AML-193 (cell line): ENCODE data around the gene HK1.
"Not testable (repeated sequence)": the region's sequence is repeated elsewhere in the genome, so short reads cannot be mapped to it uniquely, and the experiment has no call there.

Experiments
- DNase-seq, 2 experiments: peaks; one replicate each; lab custom pipeline; 2025; lab: John Stamatoyannopoulos, UW

HK1 gene

DNA sequence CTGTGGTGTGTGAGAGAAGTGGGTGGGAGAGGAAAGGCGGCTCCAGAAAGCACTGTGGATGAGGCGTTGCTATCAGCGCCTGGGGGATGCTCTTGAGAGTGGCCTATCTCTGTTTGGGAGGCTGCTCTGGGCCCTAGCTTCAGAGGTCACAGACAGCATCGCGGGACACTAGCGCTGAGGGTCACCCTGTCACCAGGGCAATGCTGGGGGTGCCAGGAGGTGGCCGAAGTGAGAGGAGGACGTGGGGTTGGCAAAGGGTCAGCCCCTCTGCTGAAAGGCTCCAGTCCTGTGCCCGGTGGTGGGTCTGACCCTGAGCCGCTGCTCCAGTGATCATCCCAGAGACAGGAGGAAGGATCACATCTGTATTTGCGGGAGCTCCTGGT, 141.4 kb downstream of the HK1 start:
- no peak for DNase-seq

DNA sequence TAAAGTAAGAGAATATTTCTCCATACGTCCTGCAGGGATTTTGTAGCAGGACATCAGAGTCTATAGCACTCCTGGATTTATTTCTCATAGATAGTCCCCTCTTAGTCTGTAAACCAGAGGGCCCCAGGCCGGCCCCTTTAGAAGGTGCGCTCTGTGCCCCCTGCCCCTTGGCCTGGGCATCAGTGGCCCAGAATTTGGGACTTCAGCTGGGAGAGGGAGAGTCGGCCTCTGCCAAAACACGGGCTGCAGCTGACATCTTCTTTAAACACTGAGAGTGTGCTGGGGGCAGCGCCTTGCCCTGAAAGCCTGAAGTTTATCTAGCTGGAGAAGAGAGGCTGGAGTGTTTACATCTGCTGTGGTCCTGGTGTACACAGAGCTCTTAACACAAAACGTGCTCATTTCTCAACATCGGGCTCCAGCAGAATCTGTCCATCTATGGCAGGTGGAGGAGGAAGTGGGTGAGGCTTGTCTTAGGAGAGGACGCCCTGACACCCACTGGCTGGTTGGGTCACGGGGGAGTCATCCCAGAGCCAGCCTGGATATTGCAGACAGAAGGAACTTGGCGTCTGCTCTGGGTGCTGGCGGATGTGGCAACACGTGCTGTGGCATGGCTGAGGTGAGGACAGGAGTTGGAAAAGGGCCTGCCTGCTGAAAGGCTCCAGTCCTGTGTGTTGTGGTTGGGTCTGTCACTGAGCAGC, 143.5 kb downstream of the HK1 start:
- no peak for DNase-seq

DNA sequence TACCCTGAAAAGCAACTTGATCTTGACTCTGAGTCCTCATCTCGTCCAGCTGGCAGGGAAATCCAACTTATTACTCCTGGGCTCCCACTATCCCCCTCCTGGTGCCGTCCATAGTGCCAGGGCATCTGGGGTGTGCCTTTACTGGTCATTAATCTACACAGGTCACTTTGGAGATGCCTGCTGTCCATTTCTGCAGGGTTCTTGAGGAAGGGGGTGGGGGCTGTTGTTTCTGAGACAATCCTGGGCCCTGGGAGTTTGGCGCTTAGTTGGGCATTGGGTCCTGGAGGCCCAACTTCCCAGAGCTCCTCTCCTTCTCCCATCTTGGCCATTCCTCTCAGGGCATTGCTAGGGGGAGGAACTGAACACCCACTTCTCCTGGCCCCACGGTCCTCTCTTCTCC, 144.4 kb downstream of the HK1 start:
- no peak for DNase-seq

DNA sequence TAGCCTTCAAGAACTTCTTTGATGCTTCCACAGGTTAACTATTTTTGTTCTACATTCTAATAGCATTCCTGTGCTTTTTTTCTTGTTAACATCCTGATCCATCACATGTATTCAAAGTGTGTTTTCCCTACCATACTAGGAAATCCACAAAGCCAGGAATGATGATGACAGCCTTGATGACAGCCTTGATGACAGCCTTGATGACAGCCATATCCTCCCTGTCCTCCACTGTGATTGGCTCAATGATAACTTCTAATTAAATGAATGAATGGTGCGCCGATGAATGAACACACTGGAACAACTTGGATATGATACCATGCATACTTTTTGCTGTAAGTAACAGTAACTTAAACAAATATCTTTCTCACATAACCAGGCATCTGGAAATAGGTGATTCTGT, 146.7 kb downstream of the HK1 start:
- DNase-seq = no peak

DNA sequence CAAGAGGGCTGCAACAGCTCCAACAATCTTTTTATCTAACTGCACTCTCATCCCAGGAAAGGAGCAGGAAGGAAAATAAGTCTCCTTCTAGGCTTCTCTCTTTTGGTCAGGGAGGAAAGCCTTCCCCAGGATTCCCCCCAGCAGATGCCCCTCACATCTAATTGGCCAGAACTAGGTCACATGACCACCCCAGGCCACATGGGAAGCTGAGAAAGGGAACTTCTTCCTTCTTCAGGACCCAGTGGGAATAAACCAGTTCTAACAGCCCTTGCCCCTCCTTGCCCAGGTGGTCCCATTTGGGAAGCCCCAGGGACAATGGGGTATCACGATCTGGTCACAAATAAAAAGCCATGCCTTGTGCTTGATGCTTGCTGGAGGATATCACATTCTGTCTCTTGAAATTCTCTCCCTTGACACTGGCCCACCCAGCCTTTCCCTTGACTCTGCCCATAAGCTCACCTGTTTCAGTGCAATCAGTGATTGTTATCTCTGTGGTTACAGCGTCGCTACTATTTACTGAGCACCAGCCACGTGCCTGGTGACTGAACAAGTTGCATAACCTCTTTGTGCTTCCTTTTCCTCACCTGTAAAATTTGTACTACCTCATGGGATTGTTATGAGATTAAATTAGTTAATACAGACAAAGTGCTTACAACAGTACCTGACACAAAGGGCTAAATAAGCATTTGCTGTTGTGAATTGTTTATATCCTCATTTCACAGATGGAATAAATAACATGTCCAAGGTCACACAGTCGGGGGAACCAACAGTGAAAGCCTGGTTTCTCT, 147.4 kb downstream of the HK1 start:
- DNase-seq = no peak

DNA sequence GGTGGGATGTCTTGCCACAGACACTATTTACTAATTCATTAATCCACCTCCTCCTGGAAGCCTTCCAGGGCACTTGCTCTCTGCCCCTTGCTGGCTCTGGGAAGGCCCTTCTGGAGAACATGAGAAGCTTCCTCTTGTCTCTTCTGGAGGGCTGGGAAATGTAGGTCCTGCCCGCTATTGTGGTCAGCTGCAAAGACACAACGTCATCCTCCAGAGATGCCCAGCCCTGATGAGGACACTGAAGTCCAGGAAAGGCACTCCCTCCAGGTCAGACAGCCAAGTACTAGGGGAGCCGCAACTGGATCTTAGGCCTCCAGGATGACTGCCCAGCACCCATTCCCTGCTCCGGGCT, 148.1 kb downstream of the HK1 start:
- DNase-seq = no peak

DNA sequence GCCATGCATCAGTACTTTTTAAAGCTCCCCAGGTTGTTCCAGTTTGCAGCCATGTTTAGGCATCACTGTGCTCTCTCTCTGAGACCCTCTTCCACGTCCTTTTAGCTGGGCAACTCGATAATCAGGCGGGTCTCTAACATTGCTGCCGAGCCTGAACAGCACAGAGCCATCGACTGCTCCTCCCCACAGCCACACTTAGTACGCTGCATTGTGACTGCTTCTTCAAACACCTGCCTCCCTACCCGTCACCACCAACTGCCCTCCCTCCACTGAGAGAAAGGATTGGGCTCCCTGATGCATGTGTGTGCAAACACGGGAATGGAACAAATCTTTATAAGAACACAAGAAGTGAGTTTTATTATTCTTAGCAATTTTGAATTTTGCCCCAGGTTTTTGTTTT, 149.9 kb downstream of the HK1 start:
- no peak for DNase-seq

DNA sequence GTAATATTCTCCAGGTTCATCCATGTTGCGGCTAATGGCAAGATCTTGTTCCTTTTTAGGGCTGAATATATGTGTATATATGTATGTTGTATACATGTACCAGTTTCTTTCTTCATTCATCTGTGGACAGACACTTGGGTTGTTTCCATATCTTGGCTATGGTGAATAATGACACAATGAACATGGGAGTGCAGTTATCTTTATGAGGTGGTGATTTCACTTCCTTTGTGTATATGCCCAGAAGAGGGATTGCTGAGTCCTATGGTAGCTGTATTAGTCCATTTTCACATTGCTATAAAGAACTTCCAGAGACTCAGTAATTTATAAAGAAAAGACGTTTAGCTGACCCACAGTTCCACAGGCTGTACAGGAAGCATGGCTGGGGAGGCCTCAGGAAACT, 155.9 kb downstream of the HK1 start:
- DNase-seq = no peak

DNA sequence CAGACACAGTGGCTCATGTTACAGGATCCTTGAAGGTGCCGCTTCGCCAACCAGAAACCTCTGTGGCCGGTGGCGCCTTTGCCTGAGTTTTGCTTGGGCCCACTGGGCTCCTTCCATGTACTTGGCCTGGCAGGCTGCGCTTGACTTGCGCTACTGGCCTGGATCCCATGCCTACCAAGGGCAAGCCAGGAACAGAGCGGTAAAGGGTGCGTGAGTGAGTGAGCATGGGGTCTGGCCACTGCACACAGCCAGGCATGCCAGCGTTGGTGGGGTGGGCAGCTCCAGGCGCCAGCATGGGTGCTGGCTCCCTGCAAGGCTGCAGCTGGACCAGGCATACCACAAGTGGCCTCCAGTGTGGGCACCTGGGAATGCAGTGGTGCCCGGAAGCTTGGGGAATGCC, 156.6 kb downstream of the HK1 start:
- DNase-seq = no peak

DNA sequence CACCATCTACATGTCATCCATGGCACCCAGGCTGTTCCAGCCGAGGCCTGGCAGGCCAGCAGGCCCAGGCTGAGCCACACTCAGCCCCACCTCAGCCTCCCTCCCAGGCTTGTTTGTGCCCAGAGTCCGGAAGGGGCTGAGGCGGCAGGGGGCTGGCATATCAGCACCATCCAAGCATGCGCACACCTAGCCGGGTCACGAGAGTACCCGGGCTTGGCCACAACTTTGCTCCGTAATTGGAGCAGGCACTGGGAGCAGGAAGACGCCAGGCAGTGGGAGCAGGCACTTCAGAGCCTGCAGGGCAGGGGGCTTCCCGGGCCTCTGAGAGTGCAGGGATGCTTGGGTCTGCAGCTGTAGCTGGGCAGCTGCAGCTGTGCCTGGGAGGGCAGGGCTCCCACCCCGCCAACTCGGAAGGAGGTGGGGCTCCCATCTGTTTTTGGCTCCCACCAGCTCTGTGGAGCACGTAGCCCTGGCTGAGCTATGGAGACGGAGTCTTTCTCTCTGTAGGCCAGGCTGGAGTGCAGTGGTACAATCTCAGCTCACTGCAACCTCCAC, 157.7 kb downstream of the HK1 start:
- DNase-seq = no peak

DNA sequence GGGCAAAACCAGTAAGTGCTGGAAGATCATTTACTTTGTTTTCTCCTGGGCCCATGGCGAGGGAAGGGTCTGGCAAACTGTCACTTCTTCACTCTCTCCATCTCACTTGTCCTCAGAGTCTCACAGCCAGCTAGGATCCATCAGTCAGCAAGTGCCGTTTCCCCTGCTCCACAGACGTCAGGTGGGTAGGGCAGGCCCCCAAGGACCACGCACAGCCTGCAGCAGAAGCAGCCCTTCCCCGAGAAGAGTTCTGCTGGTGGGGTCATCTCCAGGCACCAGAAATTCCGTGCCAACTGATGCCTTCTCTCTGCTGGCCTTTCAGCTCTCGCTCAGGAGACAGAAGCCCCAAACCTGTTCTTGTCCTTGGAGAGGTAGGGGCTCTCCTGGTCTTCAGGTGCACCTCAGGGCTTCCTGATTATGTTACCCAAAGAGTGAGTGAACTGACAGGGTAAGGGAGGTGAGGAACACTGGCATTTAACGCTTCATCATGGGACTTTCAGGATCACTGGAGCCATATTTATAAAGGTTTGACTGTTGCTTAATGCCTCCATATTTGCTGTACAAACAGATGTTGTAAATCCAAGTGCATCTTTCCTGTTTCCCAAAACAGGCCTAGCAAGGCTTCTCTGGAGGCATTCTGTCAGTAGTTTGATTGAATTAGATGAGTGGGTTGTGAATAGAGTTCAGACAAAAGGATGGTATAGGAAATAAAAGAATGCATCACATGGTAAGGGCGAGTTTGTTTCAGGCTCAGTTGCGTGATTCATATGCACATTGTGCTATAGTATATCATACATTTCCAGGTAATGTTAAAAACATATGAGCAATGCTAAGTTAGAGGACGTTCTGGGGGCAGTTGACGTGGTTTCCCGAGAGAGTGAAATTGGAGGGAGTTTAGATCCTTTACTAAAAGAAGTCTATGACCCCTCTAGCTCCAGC, 159.3 kb downstream of the HK1 start:
- no peak for DNase-seq

DNA sequence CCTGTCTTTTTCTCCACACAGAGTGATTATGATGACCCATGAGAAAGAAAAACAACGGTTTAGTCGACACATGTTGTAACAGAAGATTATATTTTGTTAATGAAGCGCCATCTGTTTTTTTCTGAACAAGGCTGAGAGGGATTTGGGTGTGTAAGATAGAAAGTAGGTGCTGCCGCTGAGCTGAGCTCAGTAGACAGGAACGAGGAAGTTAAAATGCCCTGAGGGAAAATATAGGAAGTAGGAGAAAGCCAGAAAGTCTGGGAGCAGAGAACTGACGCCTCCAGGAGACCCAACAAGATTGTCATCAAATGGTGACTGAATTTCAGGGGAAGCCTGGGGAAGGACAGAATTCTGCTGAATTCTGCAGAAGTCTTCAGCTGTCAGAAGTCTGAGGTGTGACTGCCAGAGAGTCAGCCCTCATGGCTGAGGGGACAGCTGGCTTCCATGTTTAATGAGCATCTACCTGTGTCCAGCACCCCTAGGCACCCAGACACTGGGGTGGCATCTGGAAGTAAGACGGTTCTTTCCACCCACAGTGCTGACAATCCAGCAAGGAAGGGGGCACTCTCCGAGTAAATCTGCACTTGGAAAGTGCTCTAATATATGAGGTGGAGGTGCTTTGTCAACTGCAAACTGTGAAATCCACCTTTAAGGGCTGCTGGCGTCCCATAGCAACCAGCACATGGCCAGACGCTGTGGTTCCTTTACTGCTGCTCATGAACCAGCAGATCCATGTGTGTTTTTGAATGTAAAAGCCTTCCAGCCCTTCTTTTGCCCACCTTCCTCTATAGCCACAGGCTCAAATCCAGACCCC, 160.4 kb downstream of the HK1 start:
- DNase-seq = peak in 1 of 2 experiments; percentile 28

DNA sequence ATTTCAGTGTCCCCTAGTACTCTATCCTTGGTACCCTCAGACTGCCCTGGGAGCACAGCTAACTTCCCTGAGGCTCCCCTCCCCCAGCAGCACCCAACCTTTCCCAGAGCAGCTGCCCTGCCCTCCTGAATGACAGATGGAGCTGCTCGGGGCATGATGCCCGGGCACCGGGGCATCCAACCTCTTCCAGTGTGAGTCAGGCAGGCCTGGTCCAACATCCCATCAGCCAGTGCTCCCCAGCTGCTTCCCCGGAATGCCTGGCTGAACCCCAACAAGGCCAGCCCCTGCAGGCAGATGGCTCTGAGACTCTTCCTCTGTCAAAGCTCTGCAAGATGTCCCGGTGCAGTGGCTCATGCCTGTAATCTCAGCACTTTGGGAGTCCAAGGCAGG, 161.0 kb downstream of the HK1 start:
- no peak for DNase-seq

DNA sequence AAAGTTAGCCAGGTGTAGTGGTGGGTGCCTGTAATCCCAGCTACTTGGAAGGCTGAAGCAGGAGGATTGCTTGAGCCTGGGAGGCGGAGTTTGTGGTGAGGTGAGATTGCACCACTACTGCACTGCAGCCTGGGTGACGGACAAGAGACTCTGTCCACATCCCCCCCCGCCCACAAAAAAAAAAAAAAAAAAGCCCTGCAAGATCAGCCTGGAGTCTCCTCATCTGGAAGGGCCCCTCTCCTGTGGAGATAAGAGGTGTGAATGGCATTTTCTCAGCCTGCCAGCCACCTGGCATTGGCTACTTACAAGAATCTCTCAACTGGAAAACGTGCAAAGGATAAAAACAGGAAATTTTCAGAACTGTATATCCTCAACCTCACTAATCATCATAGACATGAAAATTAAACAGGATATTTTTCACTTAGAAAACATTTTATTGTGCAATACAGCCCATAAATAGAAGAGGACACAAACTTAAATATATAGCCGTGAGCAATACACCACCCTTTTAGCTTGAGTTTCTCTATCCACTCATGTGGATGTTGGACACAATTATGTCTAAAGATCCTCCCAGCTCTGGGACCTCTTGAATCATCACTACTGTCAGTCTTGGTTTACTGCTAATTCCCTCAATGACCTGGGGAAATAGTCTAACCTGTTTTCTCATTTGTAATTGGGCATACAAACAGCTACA, 161.7 kb downstream of the HK1 start:
- peak; percentile 47 to 51 for DNase-seq

DNA sequence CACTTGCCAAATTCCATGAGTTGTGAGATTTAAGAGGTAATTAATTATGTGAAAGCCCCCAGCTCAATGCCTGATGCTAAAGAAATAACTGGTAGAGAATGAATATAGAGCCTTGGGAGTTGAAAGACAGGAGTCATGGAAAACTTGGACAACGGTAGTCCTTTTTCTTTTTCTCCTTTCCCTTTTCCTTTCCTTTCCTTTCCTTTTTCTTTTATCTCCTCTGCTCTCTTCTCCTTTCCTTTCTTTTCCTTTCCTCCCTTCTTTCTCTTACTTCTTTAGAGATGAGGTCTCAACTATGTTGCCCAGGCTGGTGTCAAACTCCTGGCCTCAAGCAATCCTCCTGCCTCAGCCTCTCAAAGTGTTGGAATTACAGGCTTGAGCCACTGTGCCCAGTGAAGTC, 165.1 kb downstream of the HK1 start:
- DNase-seq = no peak

DNA sequence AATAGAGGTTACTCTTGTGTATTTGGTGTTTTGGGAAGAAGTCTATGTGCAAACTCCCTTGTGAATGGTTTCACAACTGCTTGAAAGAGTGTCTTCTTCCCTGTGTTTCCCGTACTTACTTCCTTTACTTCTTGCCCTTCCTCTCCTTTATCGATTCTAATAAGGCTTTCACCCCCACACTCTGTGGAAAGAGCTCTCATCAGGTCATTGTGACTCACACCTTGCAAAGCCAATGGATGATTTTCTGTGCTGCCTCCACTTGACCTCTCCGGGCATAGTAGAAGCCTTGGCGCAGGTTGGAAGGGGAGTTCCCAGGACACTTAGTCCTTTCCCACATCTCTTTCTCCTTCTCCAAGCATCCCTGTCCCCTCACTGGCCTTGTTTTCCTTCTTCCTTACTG, 166.7 kb downstream of the HK1 start:
- no peak for DNase-seq

DNA sequence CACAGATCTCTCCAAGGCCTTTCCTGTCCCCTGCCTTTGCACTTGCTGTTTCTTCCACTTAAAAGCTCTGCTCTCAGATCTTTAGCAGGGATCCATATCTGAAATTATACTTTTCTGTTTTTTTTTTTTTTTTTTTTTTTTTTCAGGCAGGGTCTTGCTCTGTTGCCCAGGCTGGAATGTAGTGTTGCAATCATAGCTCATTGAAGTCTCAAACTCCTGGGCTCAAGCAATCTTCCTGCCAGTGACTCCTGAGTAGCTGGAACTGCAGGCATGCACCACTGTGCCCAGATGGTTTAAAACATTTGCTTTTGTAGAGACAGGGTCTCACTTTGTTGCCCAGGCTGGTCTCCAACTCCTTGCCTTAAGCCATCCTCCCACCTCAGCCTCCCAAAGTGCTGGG, 167.9 kb downstream of the HK1 start:
- no peak for DNase-seq

DNA sequence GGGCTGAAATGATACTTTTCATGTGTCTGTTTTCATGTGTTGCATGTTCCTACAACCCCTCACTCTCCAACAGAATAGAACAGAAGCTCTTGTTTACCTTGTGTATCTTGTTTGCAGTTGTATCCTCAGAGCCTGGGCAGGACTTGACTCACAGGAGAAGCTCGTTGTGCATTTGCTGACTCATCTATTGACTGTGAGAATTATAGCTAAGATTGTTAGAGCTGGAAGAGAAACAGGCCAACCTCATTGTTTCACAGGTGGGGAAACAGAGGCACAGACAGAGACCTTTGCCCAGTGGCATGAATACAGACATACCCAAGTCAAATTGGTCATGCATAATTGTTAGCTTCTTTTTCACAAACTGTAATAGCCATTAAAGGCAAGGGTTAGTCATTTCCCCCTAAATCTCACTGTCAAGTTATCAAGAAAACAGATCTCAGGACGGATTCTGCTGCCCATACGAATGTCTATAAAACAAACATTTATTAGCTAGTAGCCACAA, 168.4 kb downstream of the HK1 start:
- no peak for DNase-seq

DNA sequence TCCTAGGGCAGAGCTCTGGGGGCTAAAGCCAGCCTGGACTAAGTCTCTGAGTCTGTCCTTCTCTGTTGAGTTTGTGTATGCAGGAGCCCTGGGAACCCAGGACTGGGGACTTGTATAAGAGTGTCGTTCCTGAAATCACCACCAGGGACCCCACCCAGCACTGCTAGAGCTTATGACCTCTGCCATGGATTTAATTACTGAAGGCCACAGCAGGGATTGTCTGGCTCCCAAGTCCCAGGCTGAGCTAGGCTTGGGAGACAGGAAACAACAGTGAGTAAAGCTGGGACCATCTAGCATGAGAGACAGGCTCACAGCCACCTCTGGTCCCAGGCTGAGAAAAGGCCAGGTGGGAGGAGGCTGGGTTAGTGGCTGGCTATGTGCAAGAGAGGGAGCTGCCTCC, 171.5 kb downstream of the HK1 start:
- peak; percentile 12 to 42 for DNase-seq

DNA sequence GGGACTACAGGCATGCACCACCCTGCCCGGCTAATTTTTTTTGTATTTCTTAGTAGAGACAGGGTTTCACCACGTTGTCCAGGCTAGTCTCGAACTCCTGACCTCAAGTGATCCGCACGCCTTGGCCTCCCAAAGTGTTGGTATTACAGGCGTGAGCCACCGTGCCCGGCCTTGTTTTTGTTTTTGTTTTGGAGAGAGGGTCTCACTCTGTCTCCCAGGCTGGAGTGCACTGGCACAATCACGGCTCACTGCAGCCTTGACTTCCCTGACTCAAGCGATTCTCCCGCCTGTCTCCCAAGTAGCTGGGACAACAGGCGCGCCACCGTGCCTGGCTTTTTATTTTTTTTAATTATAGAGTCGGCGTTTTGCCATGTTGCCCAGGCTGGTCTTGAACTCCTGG, 172.1 kb downstream of the HK1 start:
- DNase-seq = not testable (repeated sequence)
